ENCODE measurements around the gene PLSCR1. TPM values are rescaled to one million over a fixed set of nuclear protein-coding genes. Genes with fewer than 3 reads are reported as not detected.
A peak's percentile ranks its signal among the peaks of the same experiment; 100 is the strongest.

Gene PLSCR1
- total RNA-seq, 2 donors from 2014 or later, result 48.7 to 65.5 TPM

- no peak for DNase-seq
- Mint-ChIP-seq H3K9me3 (no peaks in the 10 kb centered on the region), H3K27me3 (ENCODE audit: low read depth) (no peaks in the 10 kb centered on the region), H3K27ac (peak overlapping the region; percentile 70), H3K36me3 (ENCODE audit: insufficient read depth in 2 of 2) (peaks cover 0 to 3% of the 10 kb centered on the region in 2 donors), H3K4me1 (ENCODE audit: low read depth) (peaks cover 67% of the 10 kb centered on the region), H3K4me3 (peak overlapping the region; percentile 83 to 95)
- ATAC-seq (replicated peaks in 1 of 2), result peak; percentile 4 to 10
Observed at GRCh38 chr3:146543461-146544001, 876 bp downstream of the PLSCR1 start.

- DNase-seq (no peak), ATAC-seq (replicated peaks in 1 of 2) (no peak)
- Mint-ChIP-seq H3K9me3 (no peaks in the 10 kb centered on the region), H3K36me3 (ENCODE audit: insufficient read depth in 2 of 2) (peaks cover 0 to 3% of the 10 kb centered on the region in 2 donors), H3K27ac (peak overlapping the region; percentile 70), H3K4me3 (peak overlapping the region; percentile 83 to 95), H3K4me1 (ENCODE audit: low read depth) (peaks cover 67% of the 10 kb centered on the region), H3K27me3 (ENCODE audit: low read depth) (no peaks in the 10 kb centered on the region)
Observed at GRCh38 chr3:146542978-146543377, 1.4 kb downstream of the PLSCR1 start.

- Mint-ChIP-seq H3K27ac (peak overlapping the region; percentile 93), H3K4me3 (peak overlapping the region; percentile 83 to 95), H3K27me3 (ENCODE audit: low read depth) (no peaks in the 10 kb centered on the region), H3K4me1 (ENCODE audit: low read depth) (peaks cover 63% of the 10 kb centered on the region), H3K9me3 (no peaks in the 10 kb centered on the region), H3K36me3 (ENCODE audit: insufficient read depth in 2 of 2) (peaks cover 0 to 6% of the 10 kb centered on the region in 2 donors)
- ATAC-seq (replicated peaks in 1 of 2) (peak; percentile 24 to 51), DNase-seq (peak; percentile 18 to 19)
Observed at GRCh38 chr3:146542179-146542578, 2.2 kb downstream of the PLSCR1 start.

GRCh38 chr3:146540978-146541377 is 3.4 kb downstream of the PLSCR1 start:
- H3K27ac Mint-ChIP-seq, result peak overlapping the region; percentile 68
- H3K9me3 Mint-ChIP-seq, result no peaks in the 10 kb centered on the region
- H3K4me1 Mint-ChIP-seq (ENCODE audit: low read depth), result peaks cover 54% of the 10 kb centered on the region
- H3K27me3 Mint-ChIP-seq (ENCODE audit: low read depth), result no peaks in the 10 kb centered on the region
- peaks cover 0 to 6% of the 10 kb centered on the region in 2 donors for H3K36me3 Mint-ChIP-seq (ENCODE audit: insufficient read depth in 2 of 2)
- no peak for ATAC-seq (replicated peaks in 1 of 2)
- H3K4me3 Mint-ChIP-seq, result peak overlapping the region; percentile 35 to 83
- no peak for DNase-seq

GRCh38 chr3:146540236-146540635 is 4.2 kb downstream of the PLSCR1 start:
- DNase-seq (no peak), ATAC-seq (replicated peaks in 1 of 2) (no peak)
- H3K4me3 Mint-ChIP-seq, result peak overlapping the region; percentile 35 to 83
- H3K9me3 Mint-ChIP-seq, result no peaks in the 10 kb centered on the region
- H3K4me1 Mint-ChIP-seq (ENCODE audit: low read depth), result peaks cover 47% of the 10 kb centered on the region
- H3K27ac Mint-ChIP-seq, result peak overlapping the region; percentile 68
- H3K36me3 Mint-ChIP-seq (ENCODE audit: insufficient read depth in 2 of 2), result peaks cover 0 to 6% of the 10 kb centered on the region in 2 donors
- no peaks in the 10 kb centered on the region for H3K27me3 Mint-ChIP-seq (ENCODE audit: low read depth)

- no peak overlapping the region for H3K4me3 Mint-ChIP-seq
- peaks cover 2 to 9% of the 10 kb centered on the region in 2 donors for H3K36me3 Mint-ChIP-seq (ENCODE audit: insufficient read depth in 2 of 2)
- H3K27me3 Mint-ChIP-seq (ENCODE audit: low read depth), result no peaks in the 10 kb centered on the region
- ATAC-seq (replicated peaks in 1 of 2) (no peak), DNase-seq (no peak)
- no peak overlapping the region for H3K27ac Mint-ChIP-seq
- H3K4me1 Mint-ChIP-seq (ENCODE audit: low read depth), result peaks cover 49% of the 10 kb centered on the region
- H3K9me3 Mint-ChIP-seq, result no peaks in the 10 kb centered on the region
Observed at GRCh38 chr3:146539315-146539714, 5.1 kb downstream of the PLSCR1 start.

- ATAC-seq (replicated peaks in 1 of 2) (no peak), DNase-seq (no peak)
- H3K9me3 Mint-ChIP-seq, result no peaks in the 10 kb centered on the region
- H3K27me3 Mint-ChIP-seq (ENCODE audit: low read depth), result no peaks in the 10 kb centered on the region
- H3K4me3 Mint-ChIP-seq, result no peak overlapping the region
- H3K36me3 Mint-ChIP-seq (ENCODE audit: insufficient read depth in 2 of 2), result peaks cover 4 to 11% of the 10 kb centered on the region in 2 donors
- H3K4me1 Mint-ChIP-seq (ENCODE audit: low read depth), result peaks cover 40% of the 10 kb centered on the region
- no peak overlapping the region for H3K27ac Mint-ChIP-seq
Observed at GRCh38 chr3:146537603-146538002, 6.8 kb downstream of the PLSCR1 start.

- no peak overlapping the region for H3K27ac Mint-ChIP-seq
- no peaks in the 10 kb centered on the region for H3K27me3 Mint-ChIP-seq (ENCODE audit: low read depth)
- H3K4me3 Mint-ChIP-seq, result no peak overlapping the region
- no peaks in the 10 kb centered on the region for H3K9me3 Mint-ChIP-seq
- ATAC-seq (replicated peaks in 1 of 2) (no peak), DNase-seq (no peak)
- peaks cover 31% of the 10 kb centered on the region for H3K4me1 Mint-ChIP-seq (ENCODE audit: low read depth)
- H3K36me3 Mint-ChIP-seq (ENCODE audit: insufficient read depth in 2 of 2), result peaks cover 4 to 10% of the 10 kb centered on the region in 2 donors
Observed at GRCh38 chr3:146536681-146537080, 7.7 kb downstream of the PLSCR1 start.

- H3K27me3 Mint-ChIP-seq (ENCODE audit: low read depth), result no peaks in the 10 kb centered on the region
- peaks cover 11 to 19% of the 10 kb centered on the region in 2 donors for H3K36me3 Mint-ChIP-seq (ENCODE audit: insufficient read depth in 2 of 2)
- DNase-seq, result no peak
- H3K9me3 Mint-ChIP-seq, result no peaks in the 10 kb centered on the region
- ATAC-seq (replicated peaks in 1 of 2), result no peak
- H3K4me3 Mint-ChIP-seq, result no peak overlapping the region
- H3K27ac Mint-ChIP-seq, result no peak overlapping the region
- peaks cover 9% of the 10 kb centered on the region for H3K4me1 Mint-ChIP-seq (ENCODE audit: low read depth)
Observed at GRCh38 chr3:146532406-146532805, 12.0 kb downstream of the PLSCR1 start.

- Mint-ChIP-seq H3K27me3 (ENCODE audit: low read depth) (no peaks in the 10 kb centered on the region), H3K36me3 (ENCODE audit: insufficient read depth in 2 of 2) (peaks cover 11 to 20% of the 10 kb centered on the region in 2 donors)
- DNase-seq, result no peak
Observed at GRCh38 chr3:146530609-146531008, 13.8 kb downstream of the PLSCR1 start.

GRCh38 chr3:146529021-146529420 is 15.4 kb downstream of the PLSCR1 start:
- H3K4me1 Mint-ChIP-seq (ENCODE audit: low read depth), result no peaks in the 10 kb centered on the region
- H3K36me3 Mint-ChIP-seq (ENCODE audit: insufficient read depth in 2 of 2), result peaks cover 9 to 17% of the 10 kb centered on the region in 2 donors
- ATAC-seq (replicated peaks in 1 of 2) (no peak), DNase-seq (no peak)
- H3K27ac Mint-ChIP-seq, result no peak overlapping the region
- no peak overlapping the region for H3K4me3 Mint-ChIP-seq
- H3K9me3 Mint-ChIP-seq, result no peaks in the 10 kb centered on the region
- no peaks in the 10 kb centered on the region for H3K27me3 Mint-ChIP-seq (ENCODE audit: low read depth)

More at GRCh38 chr3:146530609-146531008, 13.8 kb downstream of the PLSCR1 start:
- Mint-ChIP-seq H3K4me1 (ENCODE audit: low read depth) (peaks cover 5% of the 10 kb centered on the region), H3K27ac (no peak overlapping the region), H3K9me3 (no peaks in the 10 kb centered on the region), H3K4me3 (no peak overlapping the region)
- ATAC-seq (replicated peaks in 1 of 2), result no peak

GRCh38 chr3:146524961-146525360 is 19.4 kb downstream of the PLSCR1 start:
- H3K27me3 Mint-ChIP-seq (ENCODE audit: low read depth), result no peaks in the 10 kb centered on the region
- no peak for DNase-seq
- no peak overlapping the region for H3K4me3 Mint-ChIP-seq
- no peaks in the 10 kb centered on the region for H3K4me1 Mint-ChIP-seq (ENCODE audit: low read depth)
- H3K9me3 Mint-ChIP-seq, result no peaks in the 10 kb centered on the region
- H3K36me3 Mint-ChIP-seq (ENCODE audit: insufficient read depth in 2 of 2), result peaks cover 4 to 16% of the 10 kb centered on the region in 2 donors
- no peak overlapping the region for H3K27ac Mint-ChIP-seq
- ATAC-seq (replicated peaks in 1 of 2), result no peak

- no peak overlapping the region for H3K27ac Mint-ChIP-seq
- H3K9me3 Mint-ChIP-seq, result no peaks in the 10 kb centered on the region
- no peak for ATAC-seq (replicated peaks in 1 of 2)
- H3K36me3 Mint-ChIP-seq (ENCODE audit: insufficient read depth in 2 of 2), result peaks cover 4 to 20% of the 10 kb centered on the region in 2 donors
- no peak for DNase-seq
- H3K27me3 Mint-ChIP-seq (ENCODE audit: low read depth), result no peaks in the 10 kb centered on the region
- H3K4me3 Mint-ChIP-seq, result no peak overlapping the region
- no peaks in the 10 kb centered on the region for H3K4me1 Mint-ChIP-seq (ENCODE audit: low read depth)
Observed at GRCh38 chr3:146523531-146523930, 20.9 kb downstream of the PLSCR1 start.

All from activated T-cell treated with anti-CD3 and anti-CD28 coated beads, Interleukin-2, amount 50 U/mL, for 72 hours (primary cell).